Esophagus (tissue), 2 donors: ENCODE results near the gene POU2F3. TPM values are rescaled to one million over a fixed set of nuclear protein-coding genes. Genes with fewer than 3 reads are reported as not detected.

Source experiments
- H3K27ac ChIP-seq, 2 donors: one replicate each; pipeline ENCODE4 v1.5.1; 2013; ENCODE audit warnings: low read depth in 2 of 2, mild to moderate bottlenecking in 2 of 2, inconsistent platforms in 1 of 2, low read length in 1 of 2, moderate library complexity in 1 of 2
- H3K27me3 ChIP-seq, 2 donors: one replicate each; pipeline ENCODE4 v1.6.1; 2013; ENCODE audit warnings: low read length in 2 of 2, control low read depth in 1 of 2, mild to moderate bottlenecking in 1 of 2; ENCODE audit not compliant: insufficient read depth in 2 of 2, control insufficient read depth in 1 of 2
- H3K36me3 ChIP-seq, 2 donors: one replicate each; pipeline ENCODE4 v1.6.1; 2013; ENCODE audit warnings: low read length in 1 of 2; ENCODE audit not compliant: control insufficient read depth in 2 of 2, insufficient read depth in 2 of 2
- H3K4me1 ChIP-seq, 2 donors: one replicate each; pipeline ENCODE4 v1.6.1; 2013; ENCODE audit warnings: low read length in 1 of 2; ENCODE audit not compliant: control insufficient read depth in 2 of 2, insufficient read depth in 2 of 2
- H3K4me3 ChIP-seq, 2 donors: one replicate each; pipeline ENCODE4 v1.5.1; 2013; ENCODE audit warnings: low read length in 2 of 2, mild to moderate bottlenecking in 2 of 2, low read depth in 1 of 2, moderate library complexity in 1 of 2
- H3K9me3 ChIP-seq, 2 donors: one replicate each; pipeline ENCODE4 v1.6.1; 2013; ENCODE audit warnings: mild to moderate bottlenecking in 2 of 2, low read depth in 1 of 2, low read length in 1 of 2, moderate library complexity in 1 of 2; ENCODE audit not compliant: control insufficient read depth in 2 of 2, insufficient read depth in 1 of 2
- WGBS, 2 donors: extraction: QIAGEN DNeasy Blood & Tissue Kit; methylation state at CpG; one replicate each; pipeline ENCODE4 v1.1.7; 2013; 5-methylcytosine and 5-hydroxymethylcytosine counted together
- polyA plus RNA-seq, 2 donors: library from polyadenylated mRNA; stranded (reverse); fragments of 200-250 nt; gene quantifications; one replicate each; pipeline ENCODE4 v1.2.3, GENCODE V29; 2013
- donor health status: healthy with polysubstance abuse.
- donor health status: Bipolar disorder and iron deficiency.

Gene POU2F3
- polyA plus RNA-seq, 2 donors: 3.1 to 4.5 TPM

- Histone ChIP-seq H3K27me3 (no peaks in the 10 kb centered on the region), H3K36me3 (no peaks in the 10 kb centered on the region), H3K4me3 (peak overlapping the region; percentile 26 to 29), H3K4me1 (peaks cover 0 to 10% of the 10 kb centered on the region in 2 donors), H3K27ac (peak overlapping the region; percentile 66 to 89), H3K9me3 (no peaks in the 10 kb centered on the region)
- WGBS, 2 donors: 11 to 12% methylated on average over 8 of the region's 8 CpGs
These were observed 77.1 kb downstream of the POU2F3 start for GRCh38 chr11:120316880-120317688.

- H3K27me3 ChIP-seq: no peaks in the 10 kb centered on the region
- H3K4me3 ChIP-seq: no peak overlapping the region
- peaks cover 0 to 10% of the 10 kb centered on the region in 2 donors for H3K4me1 ChIP-seq
- no peaks in the 10 kb centered on the region for H3K36me3 ChIP-seq
- H3K9me3 ChIP-seq: no peaks in the 10 kb centered on the region
- H3K27ac ChIP-seq: peak overlapping the region; percentile 66 to 87
- 83 to 85% methylated on average over 10 of the region's 10 CpGs for WGBS, 2 donors
These were observed 77.9 kb downstream of the POU2F3 start for GRCh38 chr11:120317689-120318480.

GRCh38 chr11:120318906-120319305, 79.0 kb downstream of the POU2F3 start:
- H3K4me1 ChIP-seq: peaks cover 0 to 10% of the 10 kb centered on the region in 2 donors
- no peaks in the 10 kb centered on the region for H3K9me3 ChIP-seq
- H3K27me3 ChIP-seq: no peaks in the 10 kb centered on the region
- H3K27ac ChIP-seq: no peak overlapping the region
- no peaks in the 10 kb centered on the region for H3K36me3 ChIP-seq
- 70 to 74% methylated on average over 4 of the region's 4 CpGs for WGBS, 2 donors
- no peak overlapping the region for H3K4me3 ChIP-seq

GRCh38 chr11:120324932-120325810, 85.2 kb downstream of the POU2F3 start, which contains the start of gene TLCD5:
TSS of gene TLCD5 (plus strand) at chr11:120325299. CDS start at chr11:120327442, 2,143 bp downstream.
- H3K27ac ChIP-seq: peak within 1 kb of the TSS; percentile 69 to 83
- peaks cover 0 to 2% of the 10 kb centered on the region in 2 donors for H3K36me3 ChIP-seq
- peak within 1 kb of the TSS; percentile 57 to 69 for H3K4me3 ChIP-seq
- no peaks in the 10 kb centered on the region for H3K9me3 ChIP-seq
- H3K4me1 ChIP-seq: no peaks in the 10 kb centered on the region
- no peaks in the 10 kb centered on the region for H3K27me3 ChIP-seq
- WGBS, 2 donors: 1 to 2% methylated on average over 72 to 84 of the region's 84 CpGs

- 56 to 58% methylated on average over 3 of the region's 3 CpGs for WGBS, 2 donors
- Histone ChIP-seq H3K4me3 (no peak overlapping the region), H3K9me3 (no peaks in the 10 kb centered on the region), H3K4me1 (peaks cover 0 to 4% of the 10 kb centered on the region in 2 donors), H3K27me3 (no peaks in the 10 kb centered on the region), H3K36me3 (peaks cover 0 to 4% of the 10 kb centered on the region in 2 donors), H3K27ac (no peak overlapping the region)
These were observed 86.3 kb downstream of the POU2F3 start for GRCh38 chr11:120326228-120326627.

GRCh38 chr11:120326845-120327281, 86.9 kb downstream of the POU2F3 start:
- H3K4me1 ChIP-seq: peaks cover 0 to 6% of the 10 kb centered on the region in 2 donors
- H3K9me3 ChIP-seq: no peaks in the 10 kb centered on the region
- H3K27ac ChIP-seq: no peak overlapping the region
- peaks cover 0 to 4% of the 10 kb centered on the region in 2 donors for H3K36me3 ChIP-seq
- 41 to 46% methylated on average over 4 of the region's 4 CpGs for WGBS, 2 donors
- no peaks in the 10 kb centered on the region for H3K27me3 ChIP-seq
- no peak overlapping the region for H3K4me3 ChIP-seq

GRCh38 chr11:120327311-120327710, 87.4 kb downstream of the POU2F3 start:
- Histone ChIP-seq H3K27me3 (no peaks in the 10 kb centered on the region), H3K4me3 (no peak overlapping the region), H3K36me3 (peaks cover 0 to 4% of the 10 kb centered on the region in 2 donors), H3K27ac (no peak overlapping the region), H3K9me3 (no peaks in the 10 kb centered on the region), H3K4me1 (peaks cover 0 to 7% of the 10 kb centered on the region in 2 donors)
- 89 to 97% methylated on average over 4 of the region's 4 CpGs for WGBS, 2 donors

- Histone ChIP-seq H3K27me3 (no peaks in the 10 kb centered on the region), H3K9me3 (no peaks in the 10 kb centered on the region), H3K36me3 (peaks cover 0 to 4% of the 10 kb centered on the region in 2 donors), H3K27ac (no peak overlapping the region), H3K4me1 (peaks cover 0 to 8% of the 10 kb centered on the region in 2 donors), H3K4me3 (no peak overlapping the region)
- WGBS, 2 donors: 83 to 86% methylated on average over 3 of the region's 3 CpGs
These were observed 89.6 kb downstream of the POU2F3 start for GRCh38 chr11:120329556-120329955.

- 94% methylated on average over 6 of the region's 6 CpGs for WGBS, 2 donors
- Histone ChIP-seq H3K4me1 (peaks cover 0 to 8% of the 10 kb centered on the region in 2 donors), H3K27me3 (no peaks in the 10 kb centered on the region), H3K27ac (no peak overlapping the region), H3K9me3 (no peaks in the 10 kb centered on the region), H3K36me3 (peaks cover 0 to 4% of the 10 kb centered on the region in 2 donors), H3K4me3 (no peak overlapping the region)
These were observed 90.1 kb downstream of the POU2F3 start for GRCh38 chr11:120330045-120330444.
